ENCODE results near the gene HAP1.
A peak's percentile ranks its signal among the peaks of the same experiment; 100 is the strongest.
"Not testable (repeated sequence)": the region's sequence is repeated elsewhere in the genome, so short reads cannot be mapped to it uniquely, and the experiment has no call there.

HAP1 gene

DNA sequence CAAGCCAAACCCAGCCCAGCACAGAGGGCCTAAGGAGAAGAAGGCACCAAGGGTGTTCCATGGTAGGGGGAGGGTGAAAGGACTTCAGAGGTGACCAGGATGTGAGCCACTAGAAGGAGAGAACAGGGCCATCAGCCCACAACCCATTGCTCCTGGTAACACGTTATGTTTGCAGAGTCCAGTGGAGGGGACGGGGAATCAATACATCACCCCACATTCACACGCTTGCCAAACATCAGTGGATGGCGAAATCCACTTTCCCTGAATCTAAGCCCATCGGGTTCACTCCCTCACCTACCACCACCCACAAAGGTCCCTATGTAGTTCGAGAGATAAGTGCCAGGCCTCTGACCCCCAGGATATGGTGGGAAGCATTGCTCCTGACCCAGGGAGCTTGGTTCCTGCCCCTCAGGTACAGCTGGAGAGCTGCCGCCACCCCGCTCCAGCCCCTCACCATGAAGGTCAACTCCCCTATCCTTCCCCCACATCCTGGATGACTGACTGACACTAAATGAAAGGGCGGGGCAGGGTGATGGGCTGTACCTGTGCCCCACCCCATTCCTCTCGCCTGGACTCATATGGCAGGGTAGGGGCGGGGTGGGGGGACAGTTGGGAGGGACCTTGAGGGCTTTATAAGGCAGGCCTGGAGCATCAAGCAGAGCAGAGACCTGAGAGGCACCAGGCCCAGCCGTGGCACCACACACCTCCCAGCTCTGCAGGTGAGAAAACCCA is 22.6 kb downstream of the HAP1 start, which contains the start of gene GAST:
GAST (plus strand) TSS at position 663 of the 732 bp plus-strand sequence. CDS start 3,106 bp downstream, outside the sequence.
- no peaks in the 10 kb centered on the region for H3K9me3 ChIP-seq (ENCODE audit: control insufficient read depth, low read length)
- DNase-seq, result no peak
- H3K4me1 ChIP-seq (ENCODE audit: control insufficient read depth, insufficient read depth, low read length, poor library complexity, severe bottlenecking), result no peaks in the 10 kb centered on the region
- no peaks in the 10 kb centered on the region for H3K36me3 ChIP-seq (ENCODE audit: control insufficient read depth, insufficient read depth, low read length)
- H3K27me3 ChIP-seq (replicated peaks; ENCODE audit: control insufficient read depth, insufficient read depth, low read length, poor library complexity, severe bottlenecking), result no peaks in the 10 kb centered on the region
- H3K4me3 ChIP-seq (ENCODE audit: insufficient read depth, low read depth, low read length, poor library complexity, severe bottlenecking), result no peak within 1 kb of the TSS
- H3K27ac ChIP-seq (ENCODE audit: insufficient read depth, low read length, poor library complexity, severe bottlenecking), result no peak within 1 kb of the TSS

DNA sequence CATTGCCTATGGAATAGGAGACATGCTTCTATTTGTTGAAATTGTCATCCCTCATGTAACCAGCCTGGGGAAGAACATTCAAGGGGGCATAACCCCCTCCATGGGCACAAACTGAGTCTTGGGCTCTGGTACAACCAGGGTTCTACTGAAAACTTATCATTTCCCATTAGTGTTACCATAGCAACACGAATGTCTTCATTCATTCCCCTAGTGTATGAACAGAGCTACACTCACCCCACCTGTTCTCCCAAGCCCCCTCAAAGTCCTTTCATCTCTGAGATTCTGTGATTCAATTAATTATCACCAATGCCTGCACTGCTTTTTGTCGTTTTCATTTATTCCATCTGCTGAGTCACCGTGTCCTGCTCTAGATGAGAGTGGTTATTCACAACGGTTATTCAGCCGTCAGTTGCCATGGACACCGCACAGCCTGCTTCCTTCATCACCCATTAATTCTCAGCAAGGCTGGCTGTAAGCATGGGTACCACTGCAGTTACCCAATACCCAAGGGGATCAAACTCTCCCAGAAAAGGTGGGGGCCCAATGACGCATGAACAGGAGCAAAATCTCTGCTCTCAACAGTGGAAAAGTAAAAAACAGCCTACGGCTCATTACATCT is 23.9 kb downstream of the HAP1 start:
- no peak for DNase-seq
- Histone ChIP-seq H3K4me1 (ENCODE audit: control insufficient read depth, insufficient read depth, low read length, poor library complexity, severe bottlenecking) (no peaks in the 10 kb centered on the region), H3K9me3 (ENCODE audit: control insufficient read depth, low read length) (no peaks in the 10 kb centered on the region), H3K4me3 (ENCODE audit: insufficient read depth, low read depth, low read length, poor library complexity, severe bottlenecking) (no peak overlapping the region), H3K27ac (ENCODE audit: insufficient read depth, low read length, poor library complexity, severe bottlenecking) (no peak overlapping the region), H3K36me3 (ENCODE audit: control insufficient read depth, insufficient read depth, low read length) (no peaks in the 10 kb centered on the region), H3K27me3 (replicated peaks; ENCODE audit: control insufficient read depth, insufficient read depth, low read length, poor library complexity, severe bottlenecking) (no peaks in the 10 kb centered on the region)

DNA sequence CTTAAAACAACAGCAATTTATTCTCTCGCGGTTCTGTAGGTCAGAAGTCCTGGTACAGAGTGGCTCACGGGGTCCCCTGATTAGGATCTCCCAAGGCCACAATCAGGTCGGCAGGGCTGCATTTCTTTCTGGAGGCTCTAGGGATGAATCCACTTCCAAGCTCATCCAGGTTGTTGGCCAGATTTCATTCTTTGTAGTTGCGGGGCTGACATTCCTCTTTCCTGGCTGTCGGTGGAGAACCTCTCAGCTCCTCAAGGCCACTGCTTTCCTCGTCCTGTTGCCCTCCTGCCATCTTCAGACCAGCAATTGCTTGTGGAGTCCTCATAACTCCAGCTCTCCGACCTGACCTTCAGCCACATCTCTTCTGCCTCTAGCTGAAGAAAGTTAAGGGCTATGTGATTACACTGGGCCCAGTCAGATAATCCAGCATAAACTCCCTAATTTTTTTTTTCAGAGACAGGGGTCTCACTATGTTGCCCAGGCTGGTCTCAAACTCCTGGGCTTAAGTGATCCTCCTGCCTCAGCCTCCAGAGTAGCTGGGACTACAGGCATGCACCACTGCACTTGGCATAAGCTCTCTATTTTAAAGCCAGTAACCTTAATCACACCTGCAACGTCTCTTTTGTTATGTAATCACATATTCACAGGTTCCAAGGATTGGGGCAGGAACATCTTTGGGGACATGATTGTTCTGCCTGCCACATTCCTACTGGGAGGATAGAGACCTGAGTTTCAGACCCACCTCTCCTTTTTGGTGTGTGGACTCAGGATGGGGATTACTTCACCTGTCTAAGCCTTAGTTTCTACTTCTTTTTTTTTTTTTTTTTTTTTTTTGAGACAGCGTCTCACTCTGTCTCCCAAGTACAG is 26.4 kb downstream of the HAP1 start:
- DNase-seq, result no peak

DNA sequence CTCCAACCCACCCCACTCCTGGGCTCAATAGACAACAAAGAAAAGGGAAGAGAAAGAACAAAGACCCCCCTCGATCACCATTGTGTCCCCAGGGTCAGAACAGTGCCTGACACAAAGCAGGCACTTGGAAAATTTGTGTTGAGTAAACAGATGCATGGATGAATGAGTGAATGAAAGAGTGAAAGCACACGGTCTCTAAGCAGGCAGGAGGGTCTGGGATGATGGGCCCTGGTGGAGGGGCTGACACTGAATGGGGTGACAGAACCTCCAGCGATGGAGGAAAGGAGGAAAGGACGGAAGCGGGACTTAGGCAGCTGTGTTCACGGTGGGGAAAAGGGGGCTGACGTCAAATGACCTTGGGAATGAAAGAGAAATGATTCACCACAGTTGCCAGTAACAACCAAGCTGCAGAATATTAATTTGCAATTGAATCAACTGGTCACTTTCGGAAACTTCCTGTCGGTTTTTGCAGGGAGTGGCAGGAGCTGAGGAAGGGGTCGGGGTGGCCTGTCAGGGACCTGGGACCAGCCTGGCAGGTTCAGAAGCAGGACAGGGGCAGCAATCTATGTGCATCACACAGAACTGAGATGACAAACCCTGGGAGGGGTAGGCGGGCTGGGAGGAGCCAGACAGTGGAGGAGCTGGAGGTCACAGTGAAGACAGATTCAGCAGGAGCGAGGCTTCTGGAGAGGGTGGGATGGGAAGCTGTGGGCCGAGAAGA is 29.0 kb downstream of the HAP1 start:
- Histone ChIP-seq H3K27me3 (replicated peaks; ENCODE audit: control insufficient read depth, insufficient read depth, low read length, poor library complexity, severe bottlenecking) (no peaks in the 10 kb centered on the region), H3K36me3 (ENCODE audit: control insufficient read depth, insufficient read depth, low read length) (no peaks in the 10 kb centered on the region), H3K4me3 (ENCODE audit: insufficient read depth, low read depth, low read length, poor library complexity, severe bottlenecking) (no peak overlapping the region), H3K4me1 (ENCODE audit: control insufficient read depth, insufficient read depth, low read length, poor library complexity, severe bottlenecking) (no peaks in the 10 kb centered on the region), H3K27ac (ENCODE audit: insufficient read depth, low read length, poor library complexity, severe bottlenecking) (no peak overlapping the region), H3K9me3 (ENCODE audit: control insufficient read depth, low read length) (no peaks in the 10 kb centered on the region)
- DNase-seq, result no peak

More for the DNA sequence above, 26.4 kb downstream of the HAP1 start:
- H3K27ac ChIP-seq (ENCODE audit: insufficient read depth, low read length, poor library complexity, severe bottlenecking), result no peak overlapping the region
- no peak overlapping the region for H3K4me3 ChIP-seq (ENCODE audit: insufficient read depth, low read depth, low read length, poor library complexity, severe bottlenecking)
- no peaks in the 10 kb centered on the region for H3K36me3 ChIP-seq (ENCODE audit: control insufficient read depth, insufficient read depth, low read length)
- no peaks in the 10 kb centered on the region for H3K4me1 ChIP-seq (ENCODE audit: control insufficient read depth, insufficient read depth, low read length, poor library complexity, severe bottlenecking)
- H3K27me3 ChIP-seq (replicated peaks; ENCODE audit: control insufficient read depth, insufficient read depth, low read length, poor library complexity, severe bottlenecking), result no peaks in the 10 kb centered on the region
- H3K9me3 ChIP-seq (ENCODE audit: control insufficient read depth, low read length), result no peaks in the 10 kb centered on the region

DNA sequence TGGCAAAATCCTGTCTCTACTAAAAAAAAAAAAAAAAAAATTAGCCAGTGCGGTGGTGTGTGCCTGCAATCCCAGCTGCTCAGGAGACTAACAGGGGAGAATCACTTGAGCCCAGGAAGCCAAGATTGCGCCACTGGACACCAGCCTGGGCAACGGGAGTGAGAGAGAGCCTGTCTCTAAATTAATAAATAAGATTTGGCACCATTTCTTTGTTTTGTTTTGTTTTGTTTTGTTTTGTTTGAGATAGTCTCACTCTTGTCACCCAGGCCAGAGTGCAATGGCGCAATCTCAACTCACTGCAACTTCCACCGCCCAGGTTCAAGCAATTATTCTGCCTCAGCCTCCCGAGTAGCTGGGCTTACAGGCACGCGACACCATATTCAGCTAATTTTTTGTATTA is 31.7 kb downstream of the HAP1 start:
- Histone ChIP-seq H3K9me3 (ENCODE audit: control insufficient read depth, low read length) (no peaks in the 10 kb centered on the region), H3K4me1 (ENCODE audit: control insufficient read depth, insufficient read depth, low read length, poor library complexity, severe bottlenecking) (no peaks in the 10 kb centered on the region), H3K27me3 (replicated peaks; ENCODE audit: control insufficient read depth, insufficient read depth, low read length, poor library complexity, severe bottlenecking) (no peaks in the 10 kb centered on the region), H3K36me3 (ENCODE audit: control insufficient read depth, insufficient read depth, low read length) (no peaks in the 10 kb centered on the region), H3K27ac (ENCODE audit: insufficient read depth, low read length, poor library complexity, severe bottlenecking) (no peak overlapping the region), H3K4me3 (ENCODE audit: insufficient read depth, low read depth, low read length, poor library complexity, severe bottlenecking) (no peak overlapping the region)
- no peak for DNase-seq

DNA sequence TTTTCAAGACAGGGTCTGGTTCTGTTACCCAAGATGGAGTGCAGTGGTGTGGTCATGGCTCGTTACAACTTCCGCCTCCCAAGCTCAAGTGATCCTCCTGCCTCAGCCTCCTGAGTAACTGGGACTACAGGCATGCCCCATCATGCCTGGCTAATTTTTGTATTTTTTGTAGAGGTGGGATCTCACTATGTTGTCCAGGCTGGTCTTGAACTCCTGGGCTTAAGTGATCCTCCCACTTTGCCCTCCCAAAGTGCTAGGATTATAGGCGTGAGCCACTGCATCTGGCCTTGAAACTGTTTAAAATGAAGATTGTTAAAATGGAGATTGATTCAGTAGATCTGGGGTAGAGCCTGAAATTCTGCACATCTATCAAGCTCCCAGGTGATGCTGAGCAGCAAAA is 33.6 kb downstream of the HAP1 start:
- not testable (repeated sequence) for H3K27me3 ChIP-seq (replicated peaks; ENCODE audit: control insufficient read depth, insufficient read depth, low read length, poor library complexity, severe bottlenecking); H3K27ac ChIP-seq (ENCODE audit: insufficient read depth, low read length, poor library complexity, severe bottlenecking); DNase-seq; H3K36me3 ChIP-seq (ENCODE audit: control insufficient read depth, insufficient read depth, low read length); H3K4me3 ChIP-seq (ENCODE audit: insufficient read depth, low read depth, low read length, poor library complexity, severe bottlenecking); H3K4me1 ChIP-seq (ENCODE audit: control insufficient read depth, insufficient read depth, low read length, poor library complexity, severe bottlenecking); H3K9me3 ChIP-seq (ENCODE audit: control insufficient read depth, low read length)

DNA sequence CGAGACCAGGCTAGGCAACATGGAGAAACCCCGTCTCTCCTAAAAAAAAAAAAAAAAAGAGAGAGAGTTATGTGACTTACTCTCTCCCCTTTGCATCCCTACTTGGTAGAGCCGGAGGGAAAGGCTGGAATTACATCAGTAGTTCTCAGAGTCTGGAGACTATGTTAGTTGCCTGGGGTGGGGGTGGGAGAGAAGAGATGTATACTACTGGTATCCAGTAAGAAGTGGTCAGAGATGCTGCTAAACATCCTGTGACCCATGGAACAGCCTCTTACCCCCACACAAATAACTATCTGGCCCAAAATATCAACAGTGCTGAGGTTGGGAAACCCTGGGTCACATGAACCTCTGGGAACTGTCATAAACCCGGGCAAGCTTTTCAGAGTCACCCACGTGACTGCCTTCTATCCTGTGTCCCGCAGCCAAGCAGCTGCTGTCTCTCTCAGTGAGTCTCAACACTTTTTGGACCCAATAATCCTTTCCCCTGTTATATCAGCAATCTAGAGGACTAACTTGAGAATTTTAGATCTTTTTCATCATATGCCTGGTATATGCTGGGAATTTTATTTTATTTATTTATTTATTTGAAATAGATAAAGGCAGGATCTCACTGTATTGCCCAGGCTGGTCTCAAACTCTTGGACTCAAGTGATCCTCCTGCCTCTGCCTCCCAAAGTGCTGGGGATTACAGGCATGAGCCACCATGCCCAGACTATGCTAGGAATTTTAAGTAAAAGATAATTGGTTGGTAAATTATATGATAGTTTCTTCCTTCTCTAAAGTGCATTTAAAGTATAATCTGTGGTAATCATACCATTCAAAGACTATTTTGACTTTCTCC is 37.1 kb downstream of the HAP1 start:
- DNase-seq, result no peak
- Histone ChIP-seq H3K27ac (ENCODE audit: insufficient read depth, low read length, poor library complexity, severe bottlenecking) (no peak overlapping the region), H3K4me1 (ENCODE audit: control insufficient read depth, insufficient read depth, low read length, poor library complexity, severe bottlenecking) (no peaks in the 10 kb centered on the region)

DNA sequence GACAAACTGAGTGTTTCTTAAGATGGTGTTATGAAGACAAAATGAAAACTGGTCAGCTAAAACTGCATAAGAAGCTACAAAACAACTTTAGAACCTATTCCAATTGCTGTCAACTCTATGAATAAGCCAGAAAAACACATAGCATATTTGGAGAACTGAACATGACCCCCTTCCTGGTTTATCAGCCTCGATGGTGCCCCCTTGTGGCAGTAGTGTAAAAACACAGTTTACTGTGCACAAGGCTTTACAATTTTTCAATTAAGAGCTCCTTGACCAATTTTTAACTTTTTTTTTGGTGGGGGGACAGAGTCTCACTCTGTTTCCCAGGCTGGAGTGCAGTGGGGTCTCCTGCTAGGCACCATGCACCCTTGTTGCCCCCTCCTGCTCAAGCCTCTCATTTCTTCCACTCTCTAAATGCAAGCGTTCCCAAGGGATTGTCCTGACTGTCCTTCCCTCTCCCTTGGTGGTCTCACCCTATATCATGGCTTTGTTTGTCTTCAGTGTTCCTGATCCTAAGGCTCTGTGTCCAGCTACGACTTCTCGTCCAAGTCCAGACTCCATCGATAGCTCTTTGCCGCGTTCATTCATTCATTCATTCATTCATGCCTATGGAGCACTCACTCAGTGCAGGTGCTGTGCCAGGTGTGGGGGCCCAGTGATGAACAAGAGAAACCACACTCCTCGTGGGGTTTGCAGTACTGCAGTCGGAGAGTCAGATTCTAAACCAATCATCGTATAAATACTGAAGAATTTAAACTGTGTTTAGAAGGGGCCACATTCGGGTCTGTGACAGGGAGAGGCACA is 38.3 kb downstream of the HAP1 start:
- Histone ChIP-seq H3K4me3 (ENCODE audit: insufficient read depth, low read depth, low read length, poor library complexity, severe bottlenecking) (no peak overlapping the region), H3K9me3 (ENCODE audit: control insufficient read depth, low read length) (no peaks in the 10 kb centered on the region), H3K27ac (ENCODE audit: insufficient read depth, low read length, poor library complexity, severe bottlenecking) (no peak overlapping the region), H3K36me3 (ENCODE audit: control insufficient read depth, insufficient read depth, low read length) (peaks cover 34% of the 10 kb centered on the region), H3K4me1 (ENCODE audit: control insufficient read depth, insufficient read depth, low read length, poor library complexity, severe bottlenecking) (peaks cover 6% of the 10 kb centered on the region), H3K27me3 (replicated peaks; ENCODE audit: control insufficient read depth, insufficient read depth, low read length, poor library complexity, severe bottlenecking) (no peaks in the 10 kb centered on the region)
- DNase-seq, result peak; percentile 43 to 72 (median 60)

More for the DNA sequence above, 37.1 kb downstream of the HAP1 start:
- Histone ChIP-seq H3K36me3 (ENCODE audit: control insufficient read depth, insufficient read depth, low read length) (peaks cover 22% of the 10 kb centered on the region), H3K4me3 (ENCODE audit: insufficient read depth, low read depth, low read length, poor library complexity, severe bottlenecking) (no peak overlapping the region), H3K9me3 (ENCODE audit: control insufficient read depth, low read length) (no peaks in the 10 kb centered on the region), H3K27me3 (replicated peaks; ENCODE audit: control insufficient read depth, insufficient read depth, low read length, poor library complexity, severe bottlenecking) (no peaks in the 10 kb centered on the region)
